Astrocyte of the spinal cord (primary cell): Measurements from ENCODE around the gene MTHFD2L.
A peak's percentile ranks its signal among the peaks of the same experiment; 100 is the strongest.

Experiments used
- DNase-seq: peaks from one replicate; pipeline ENCODE4 v3.0.0; 2011; ENCODE audit warnings: low read depth, low spot score
- H3K4me3 ChIP-seq: 2 replicates; pipeline ENCODE4 v1.5.1; 2011; ENCODE audit warnings: low read depth, mild to moderate bottlenecking, low read length, moderate library complexity
- CTCF ChIP-seq: IDR thresholded peaks from 2 replicates; pipeline ENCODE4 v1.5.1; 2012; ENCODE audit warnings: low read depth, mild to moderate bottlenecking, low read length, inconsistent platforms
- in situ Hi-C: cut with HindIII; loops from 2 replicates; pipeline ENCODE4 v1.10.0; 2017; ENCODE audit warnings: low sequenced_read_pairs

Gene MTHFD2L

GRCh38 chr4:74230902-74231499, 73.1 kb downstream of the MTHFD2L start:
- no peak for TF ChIP-seq CTCF
- no peak overlapping the region for H3K4me3 ChIP-seq
- peak; percentile 53 for DNase-seq
- in situ Hi-C loops: no loop called here

- DNase-seq: no peak
- no peak overlapping the region for H3K4me3 ChIP-seq
- in situ Hi-C loops: no loop called here
- no peak for TF ChIP-seq CTCF
Measured at GRCh38 chr4:74235135-74235534, 77.2 kb downstream of the MTHFD2L start.

- in situ Hi-C loops: no loop called here
- no peak overlapping the region for H3K4me3 ChIP-seq
- no peak for DNase-seq
- no peak for TF ChIP-seq CTCF
Measured at GRCh38 chr4:74237425-74237966, 79.6 kb downstream of the MTHFD2L start.

- TF ChIP-seq CTCF: no peak
- H3K4me3 ChIP-seq: no peak overlapping the region
- in situ Hi-C loops: no loop called here
- DNase-seq: no peak
Measured at GRCh38 chr4:74244049-74244448, 86.1 kb downstream of the MTHFD2L start.

- in situ Hi-C loops: no loop called here
- H3K4me3 ChIP-seq: no peak overlapping the region
- DNase-seq: no peak
- no peak for TF ChIP-seq CTCF
Measured at GRCh38 chr4:74252933-74253332, 95.0 kb downstream of the MTHFD2L start.

GRCh38 chr4:74254386-74254785, 96.5 kb downstream of the MTHFD2L start:
- no peak for DNase-seq
- TF ChIP-seq CTCF: no peak
- no peak overlapping the region for H3K4me3 ChIP-seq
- in situ Hi-C loops: no loop called here
